Activated CD8-positive, alpha-beta T cell treated with anti-CD3 and anti-CD28 coated beads, Interleukin-2, amount 10 ng/mL, durations not matched to agents 7 days and 5 days (primary cell): ENCODE data around the gene NOVA2. TPM values are rescaled to one million over a fixed set of nuclear protein-coding genes. Genes with fewer than 3 reads are reported as not detected.

Source experiments
- ATAC-seq: fragments of 150-1000 bp; cut with Tn5 transposase; one replicate; pipeline ENCODE4 v1.10.0; 2021; ENCODE audit warnings: moderate library complexity
- CTCF ChIA-PET: fragments of 350-600 bp; sonication (Branson Sonifier 250); formaldehyde crosslinking; loops from one replicate; lab custom pipeline; 2021; ENCODE audit warnings: antibody characterized with exemption; lab: Charles Lee
- POLR2A ChIA-PET: fragments of 350-600 bp; sonication (Branson Sonifier 250); formaldehyde crosslinking; loops from one replicate; lab custom pipeline; 2021; ENCODE audit warnings: antibody characterized with exemption; lab: Charles Lee
- DNase-seq: peaks from one replicate; pipeline ENCODE4 v3.0.0-alpha.2; 2020
- H3K27ac Mint-ChIP-seq: one replicate; pipeline ENCODE4 v1.8.0; 2021; ENCODE audit warnings: mild to moderate bottlenecking, mixed read lengths
- H3K27me3 Mint-ChIP-seq: one replicate; pipeline ENCODE4 v1.8.0; 2021; ENCODE audit warnings: low read depth, mixed read lengths
- H3K36me3 Mint-ChIP-seq: one replicate; pipeline ENCODE4 v1.8.0; 2021; ENCODE audit warnings: low read depth, mixed read lengths
- H3K4me1 Mint-ChIP-seq: one replicate; pipeline ENCODE4 v1.8.0; 2021; ENCODE audit warnings: low read depth, mixed read lengths
- H3K4me3 Mint-ChIP-seq: one replicate; pipeline ENCODE4 v1.8.0; 2021; ENCODE audit warnings: mild to moderate bottlenecking, mixed read lengths
- H3K9me3 Mint-ChIP-seq: one replicate; pipeline ENCODE4 v1.8.0; 2022; ENCODE audit warnings: mixed read lengths; ENCODE audit not compliant: insufficient read depth
- total RNA-seq, 2 experiments: library from RNA; stranded (reverse); gene quantifications; one replicate each; pipeline ENCODE4 v1.2.3, GENCODE V29; 2021

Gene NOVA2
- total RNA-seq, 2 experiments from 2014 or later = not detected

GRCh38 chr19:46016426-46017094 is 42.9 kb upstream of the NOVA2 start:
- H3K4me3 Mint-ChIP-seq = peak overlapping the region; percentile 81
- H3K36me3 Mint-ChIP-seq = peaks cover 14% of the 10 kb centered on the region
- peak; percentile 70 for ATAC-seq
- H3K9me3 Mint-ChIP-seq = no peaks in the 10 kb centered on the region
- CTCF ChIA-PET = interaction anchor here (0.8 to 4.3 kb wide), 13 partner anchors 8 to 252 kb away, joined by 3 to 44 read pairs (median 5); partner anchors contain the start of genes CCDC61, MYPOP and SIX5
- H3K4me1 Mint-ChIP-seq = peaks cover 17% of the 10 kb centered on the region
- H3K27ac Mint-ChIP-seq = peak overlapping the region; percentile 68
- POLR2A ChIA-PET = no interaction called here
- peak; percentile 87 for DNase-seq
- peaks cover 13% of the 10 kb centered on the region for H3K27me3 Mint-ChIP-seq

- Mint-ChIP-seq H3K4me1 (peaks cover 17% of the 10 kb centered on the region), H3K27me3 (peaks cover 13% of the 10 kb centered on the region), H3K27ac (peak overlapping the region; percentile 68), H3K9me3 (no peaks in the 10 kb centered on the region), H3K36me3 (peaks cover 14% of the 10 kb centered on the region), H3K4me3 (peak overlapping the region; percentile 81)
- DNase-seq (peak; percentile 61), ATAC-seq (peak; percentile 50)
- ChIA-PET POLR2A (no interaction called here), CTCF (interaction anchor here (1.0 to 4.3 kb wide), 5 partner anchors 13 to 253 kb away, joined by 3 to 44 read pairs (median 9); partner anchors contain the start of genes CCDC61, MYPOP and SIX5)
These were observed 42.2 kb upstream of the NOVA2 start for GRCh38 chr19:46015687-46016425.

- Mint-ChIP-seq H3K36me3 (peaks cover 14% of the 10 kb centered on the region), H3K4me3 (peak overlapping the region; percentile 64), H3K27ac (peak overlapping the region; percentile 32), H3K4me1 (peaks cover 17% of the 10 kb centered on the region), H3K9me3 (no peaks in the 10 kb centered on the region), H3K27me3 (peaks cover 13% of the 10 kb centered on the region)
- ChIA-PET CTCF (interaction anchor here (1.1 kb wide), 1 partner anchor 14 kb away, joined by 3 read pairs; no protein-coding TSS in a partner anchor), POLR2A (no interaction called here)
- DNase-seq (peak; percentile 70), ATAC-seq (peak; percentile 48)
These were observed 41.4 kb upstream of the NOVA2 start for GRCh38 chr19:46014941-46015686.

DNA sequence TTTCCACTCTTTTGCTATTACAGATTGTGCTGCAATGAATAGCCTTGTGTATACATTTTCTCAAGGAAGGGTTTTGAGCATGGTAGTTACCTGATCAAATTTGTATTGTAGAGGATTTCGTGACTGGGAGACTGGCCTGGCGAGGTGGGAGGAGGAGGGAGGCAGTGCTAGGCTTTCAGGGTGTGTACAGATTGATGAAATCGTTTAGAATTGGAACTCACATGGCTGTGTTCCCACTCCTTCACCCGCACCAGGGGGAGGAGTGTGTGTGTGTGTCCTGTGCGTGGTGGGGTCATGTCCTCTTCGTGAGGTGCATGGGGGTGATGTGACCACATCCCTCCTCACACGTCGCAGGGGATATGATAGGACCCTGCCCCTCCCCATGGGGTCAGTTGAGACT is 40.9 kb upstream of the NOVA2 start:
- H3K9me3 Mint-ChIP-seq = no peaks in the 10 kb centered on the region
- H3K36me3 Mint-ChIP-seq = peaks cover 17% of the 10 kb centered on the region
- H3K27me3 Mint-ChIP-seq = peaks cover 13% of the 10 kb centered on the region
- no peak for DNase-seq
- ATAC-seq = no peak
- ChIA-PET POLR2A (no interaction called here), CTCF (interaction anchor here (1.1 kb wide), 1 partner anchor 14 kb away, joined by 3 read pairs; no protein-coding TSS in a partner anchor)
- H3K4me1 Mint-ChIP-seq = peaks cover 20% of the 10 kb centered on the region
- no peak overlapping the region for H3K27ac Mint-ChIP-seq
- no peak overlapping the region for H3K4me3 Mint-ChIP-seq

DNA sequence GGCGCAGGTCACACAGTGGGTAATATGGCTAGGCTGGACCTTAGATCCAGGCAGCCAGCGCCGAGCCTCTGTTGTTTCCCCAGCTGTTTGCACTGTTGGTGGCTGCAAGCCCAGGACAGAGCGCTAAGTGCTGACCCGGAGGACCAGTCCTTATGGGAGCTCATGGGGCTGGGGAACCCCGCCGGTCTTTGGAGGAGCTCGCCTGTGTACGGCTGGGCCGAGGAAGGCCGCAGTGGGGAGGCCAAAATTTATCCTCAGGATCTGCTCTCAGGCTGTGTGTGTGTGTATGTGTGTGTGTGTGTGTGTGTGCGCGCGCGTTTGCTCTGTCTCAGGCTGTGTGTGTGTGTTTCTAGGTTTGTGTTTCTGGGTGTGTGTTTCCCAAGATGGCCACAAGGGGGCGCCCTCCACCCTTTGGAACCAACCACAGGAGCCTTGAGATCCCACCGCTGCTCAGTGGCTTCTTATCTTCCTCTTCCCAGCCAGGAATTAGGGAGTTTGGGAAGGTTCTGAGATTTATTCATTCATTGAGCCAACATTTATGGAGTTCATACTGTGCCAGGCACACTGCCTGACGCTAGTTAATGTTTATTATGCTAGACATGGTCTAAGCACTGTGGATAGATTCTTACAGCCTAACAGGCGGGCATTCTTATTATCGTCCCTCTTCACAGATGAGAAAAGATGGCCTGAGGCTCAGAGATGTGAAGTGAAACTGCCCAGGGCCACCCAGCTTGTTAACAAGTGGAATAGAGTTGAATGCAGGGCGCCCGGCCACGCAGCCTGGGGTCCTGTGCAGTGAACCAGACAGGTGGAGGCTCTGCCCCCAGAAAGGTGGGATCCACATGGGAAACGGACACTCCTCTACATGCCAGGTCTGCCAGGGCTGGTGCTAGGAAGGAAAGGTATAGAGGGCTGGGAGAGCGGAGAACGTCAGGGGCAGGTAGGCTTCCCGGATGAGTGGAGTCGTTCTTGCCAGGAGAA is 36.2 kb upstream of the NOVA2 start:
- ATAC-seq (peak; percentile 83), DNase-seq (peak; percentile 76)
- no peaks in the 10 kb centered on the region for H3K9me3 Mint-ChIP-seq
- H3K27me3 Mint-ChIP-seq = peaks cover 5% of the 10 kb centered on the region
- H3K36me3 Mint-ChIP-seq = peaks cover 13% of the 10 kb centered on the region
- CTCF ChIA-PET = interaction anchor here (1.0 to 3.8 kb wide), 4 partner anchors 8 to 19 kb away, joined by 3 to 20 read pairs (median 6); partner anchors contain the start of gene CCDC61
- no peak overlapping the region for H3K27ac Mint-ChIP-seq
- POLR2A ChIA-PET = no interaction called here
- peaks cover 6% of the 10 kb centered on the region for H3K4me1 Mint-ChIP-seq
- no peak overlapping the region for H3K4me3 Mint-ChIP-seq

DNA sequence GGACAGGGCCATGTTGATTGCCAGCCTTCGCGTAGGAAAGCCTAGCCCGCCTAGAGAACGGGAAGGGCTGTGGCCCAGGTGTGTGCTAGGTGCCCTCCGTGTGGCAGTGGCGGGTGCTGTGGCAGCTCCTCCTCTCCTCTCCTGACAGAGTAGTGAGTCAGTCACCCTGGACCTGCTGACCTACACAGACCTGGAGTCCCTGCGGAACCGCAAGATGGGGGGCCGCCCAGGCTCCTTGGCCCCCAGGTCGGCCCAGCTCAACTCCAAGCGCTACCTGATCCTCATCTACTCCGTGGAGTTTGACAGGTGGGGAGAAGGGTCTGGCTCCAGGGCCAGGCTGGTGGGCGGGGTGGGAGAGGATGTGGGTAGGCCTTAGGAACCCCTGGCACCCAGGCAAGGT is 32.7 kb upstream of the NOVA2 start:
- Mint-ChIP-seq H3K9me3 (no peaks in the 10 kb centered on the region), H3K36me3 (peaks cover 10% of the 10 kb centered on the region)

DNA sequence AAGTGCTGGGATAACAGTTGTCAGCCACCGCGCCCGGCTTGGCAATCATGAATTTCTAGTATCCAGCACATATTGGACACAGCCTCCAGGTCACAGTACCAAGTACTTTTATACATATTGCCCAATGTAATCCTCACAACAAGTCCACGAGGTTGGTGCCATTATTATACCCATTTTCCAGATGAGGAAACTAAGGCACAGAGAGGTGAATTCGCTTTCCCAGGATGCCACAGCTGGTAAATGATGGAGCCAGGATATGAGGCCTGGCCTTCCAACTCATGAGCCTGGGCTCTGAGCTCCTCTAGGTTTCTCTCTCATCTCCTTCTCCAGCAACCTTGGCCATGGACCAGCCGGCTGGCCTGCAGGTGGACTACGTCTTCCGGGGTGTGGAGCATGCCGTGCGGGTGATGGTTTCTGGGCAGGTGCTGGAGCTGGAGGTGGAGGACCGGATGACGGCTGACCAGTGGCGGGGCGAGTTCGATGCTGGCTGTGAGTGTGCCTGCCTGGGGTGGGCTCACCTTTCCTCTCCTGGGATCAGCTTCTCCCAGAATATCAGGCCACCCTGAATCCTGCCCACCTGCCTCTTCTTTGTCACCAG is 29.1 kb upstream of the NOVA2 start:
- no peak for DNase-seq

More for the DNA sequence above, 32.7 kb upstream of the NOVA2 start:
- no peak for DNase-seq
- POLR2A ChIA-PET = no interaction called here
- no peak overlapping the region for H3K27ac Mint-ChIP-seq
- CTCF ChIA-PET = interaction anchor here (1.4 kb wide), 1 partner anchor 10 kb away, joined by 4 read pairs; no protein-coding TSS in a partner anchor
- H3K4me3 Mint-ChIP-seq = no peak overlapping the region
- peaks cover 3% of the 10 kb centered on the region for H3K4me1 Mint-ChIP-seq
- no peaks in the 10 kb centered on the region for H3K27me3 Mint-ChIP-seq
- no peak for ATAC-seq

GRCh38 chr19:46000491-46001246 is 27.0 kb upstream of the NOVA2 start:
- peak; percentile 90 for ATAC-seq
- H3K4me3 Mint-ChIP-seq = peak overlapping the region; percentile 69
- POLR2A ChIA-PET = no interaction called here
- H3K9me3 Mint-ChIP-seq = no peaks in the 10 kb centered on the region
- DNase-seq = peak; percentile 82
- CTCF ChIA-PET = no interaction called here
- H3K4me1 Mint-ChIP-seq = peaks cover 39% of the 10 kb centered on the region
- peaks cover 2% of the 10 kb centered on the region for H3K27me3 Mint-ChIP-seq
- H3K36me3 Mint-ChIP-seq = peaks cover 12% of the 10 kb centered on the region
- H3K27ac Mint-ChIP-seq = no peak overlapping the region

More for the DNA sequence above, 29.1 kb upstream of the NOVA2 start:
- Mint-ChIP-seq H3K27me3 (peaks cover 2% of the 10 kb centered on the region), H3K4me3 (no peak overlapping the region), H3K4me1 (peaks cover 27% of the 10 kb centered on the region), H3K36me3 (peaks cover 7% of the 10 kb centered on the region), H3K9me3 (no peaks in the 10 kb centered on the region), H3K27ac (no peak overlapping the region)
- CTCF ChIA-PET = interaction anchor here (1.2 kb wide), 1 partner anchor 8 kb away, joined by 3 read pairs; no protein-coding TSS in a partner anchor
- POLR2A ChIA-PET = no interaction called here
- ATAC-seq = no peak

GRCh38 chr19:45999653-46000121 is 26.0 kb upstream of the NOVA2 start:
- Mint-ChIP-seq H3K36me3 (peaks cover 12% of the 10 kb centered on the region), H3K4me1 (peaks cover 39% of the 10 kb centered on the region)
- DNase-seq = no peak

GRCh38 chr19:45998834-45999233 is 25.2 kb upstream of the NOVA2 start:
- Mint-ChIP-seq H3K4me1 (peaks cover 39% of the 10 kb centered on the region), H3K27ac (no peak overlapping the region), H3K9me3 (no peaks in the 10 kb centered on the region), H3K4me3 (no peak overlapping the region), H3K36me3 (peaks cover 12% of the 10 kb centered on the region), H3K27me3 (peaks cover 2% of the 10 kb centered on the region)
- POLR2A ChIA-PET = no interaction called here
- CTCF ChIA-PET = interaction anchor here (1.5 to 1.6 kb wide), 2 partner anchors 18 to 182 kb away, joined by 4 read pairs; no protein-coding TSS in a partner anchor
- DNase-seq (no peak), ATAC-seq (no peak)

More at GRCh38 chr19:45999653-46000121, 26.0 kb upstream of the NOVA2 start:
- peaks cover 2% of the 10 kb centered on the region for H3K27me3 Mint-ChIP-seq
- no peak overlapping the region for H3K27ac Mint-ChIP-seq
- no peak for ATAC-seq
- no peak overlapping the region for H3K4me3 Mint-ChIP-seq
- no peaks in the 10 kb centered on the region for H3K9me3 Mint-ChIP-seq
- ChIA-PET POLR2A (no interaction called here), CTCF (no interaction called here)
